ENCODE data around the gene GRID2. TPM values are rescaled to one million over a fixed set of nuclear protein-coding genes. Genes with fewer than 3 reads are reported as not detected.

Gene GRID2
- total and polyA plus RNA-seq, 11 donors = 0.29 to 0.38 (median 0.33) TPM; not detected in 8

GRCh38 chr4:93731456-93731855 is 1427.7 kb downstream of the GRID2 start:
- H3K4me3 ChIP-seq = no peak overlapping the region
- WGBS, 4 donors = 40 to 75% (median 59%) methylated on average over 1 of the region's 1 CpG
- H3K27me3 ChIP-seq = no peaks in the 10 kb centered on the region
- TF ChIP-seq CTCF (IDR thresholded peaks at IDR 0.05) (no peak), POLR2A (IDR thresholded peaks at IDR 0.05) (no peak)
- intact Hi-C loops (cut with DNase I) = no loop called here
- no peak for DNase-seq
- no peaks in the 10 kb centered on the region for H3K36me3 ChIP-seq
- H3K27ac ChIP-seq = no peak overlapping the region
- H3K9me3 ChIP-seq = no peaks in the 10 kb centered on the region
- H3K4me1 ChIP-seq = no peaks in the 10 kb centered on the region
- ATAC-seq = no peak

GRCh38 chr4:93732509-93732908 is 1428.7 kb downstream of the GRID2 start:
- H3K27ac ChIP-seq = no peak overlapping the region
- DNase-seq = no peak
- H3K4me1 ChIP-seq = no peaks in the 10 kb centered on the region
- intact Hi-C loops (cut with DNase I) = no loop called here
- no peaks in the 10 kb centered on the region for H3K36me3 ChIP-seq
- 72 to 80% (median 78%) methylated on average over 1 of the region's 1 CpG for WGBS, 4 donors
- H3K27me3 ChIP-seq = no peaks in the 10 kb centered on the region
- no peak for ATAC-seq
- TF ChIP-seq POLR2A (IDR thresholded peaks at IDR 0.05) = no peak
- TF ChIP-seq CTCF (IDR thresholded peaks at IDR 0.05) = no peak
- no peaks in the 10 kb centered on the region for H3K9me3 ChIP-seq
- H3K4me3 ChIP-seq = no peak overlapping the region

GRCh38 chr4:93740890-93741289 is 1437.1 kb downstream of the GRID2 start:
- H3K36me3 ChIP-seq = no peaks in the 10 kb centered on the region
- H3K9me3 ChIP-seq = peaks cover 0 to 9% (median 0%) of the 10 kb centered on the region in 12 donors
- no peak overlapping the region for H3K27ac ChIP-seq
- H3K27me3 ChIP-seq = no peaks in the 10 kb centered on the region
- no peaks in the 10 kb centered on the region for H3K4me1 ChIP-seq
- intact Hi-C loops (cut with DNase I) = no loop called here
- ATAC-seq (no peak), DNase-seq (no peak)
- H3K4me3 ChIP-seq = no peak overlapping the region
- TF ChIP-seq POLR2A (IDR thresholded peaks at IDR 0.05) (no peak), CTCF (IDR thresholded peaks at IDR 0.05) (no peak)

GRCh38 chr4:93743022-93743421 is 1439.3 kb downstream of the GRID2 start:
- H3K27ac ChIP-seq = no peak overlapping the region
- no peak overlapping the region for H3K4me3 ChIP-seq
- TF ChIP-seq POLR2A (IDR thresholded peaks at IDR 0.05) (no peak), CTCF (IDR thresholded peaks at IDR 0.05) (no peak)
- DNase-seq (no peak), ATAC-seq (no peak)
- H3K4me1 ChIP-seq = no peaks in the 10 kb centered on the region
- 83 to 95% (median 86%) methylated on average over 2 of the region's 2 CpGs for WGBS, 4 donors
- H3K27me3 ChIP-seq = no peaks in the 10 kb centered on the region
- no peaks in the 10 kb centered on the region for H3K36me3 ChIP-seq
- peaks cover 0 to 9% (median 0%) of the 10 kb centered on the region in 12 donors for H3K9me3 ChIP-seq
- intact Hi-C loops (cut with DNase I) = no loop called here
